ENCODE data around the gene PSMD14.

GRCh38 chr2:161384864-161385263 lies 76.6 kb downstream of the PSMD14 start:
- no peak for TF ChIP-seq CTCF (conservative IDR thresholded peaks at IDR 0.05; ENCODE audit: low read depth, low read length)
- no peak for TF ChIP-seq EZH2 (IDR thresholded peaks at IDR 0.05; ENCODE audit: borderline replicate concordance, low read depth, low read length, poor library complexity, severe bottlenecking)
